Measurements from ENCODE around the gene ABHD16B.
A peak's percentile ranks its signal among the peaks of the same experiment; 100 is the strongest.
"Not testable (repeated sequence)": the region's sequence is repeated elsewhere in the genome, so short reads cannot be mapped to it uniquely, and the experiment has no call there.

Gene ABHD16B

GRCh38 chr20:63835021-63835858 lies 26.1 kb upstream of the ABHD16B start:
- peak; percentile 96 for DNase-seq

- DNase-seq: no peak
Measured at GRCh38 chr20:63836458-63837344, 24.6 kb upstream of the ABHD16B start.

- no peak for DNase-seq
Measured at GRCh38 chr20:63837479-63837878, 23.8 kb upstream of the ABHD16B start.

GRCh38 chr20:63839620-63840019 lies 21.7 kb upstream of the ABHD16B start:
- DNase-seq: no peak

- no peak for DNase-seq
Measured at GRCh38 chr20:63840405-63840828, 20.9 kb upstream of the ABHD16B start.

- DNase-seq: no peak
Measured at GRCh38 chr20:63842258-63842657, 19.0 kb upstream of the ABHD16B start.

- no peak for DNase-seq
Measured at GRCh38 chr20:63843222-63843621, 18.1 kb upstream of the ABHD16B start.

GRCh38 chr20:63843778-63844177 lies 17.5 kb upstream of the ABHD16B start:
- no peak for DNase-seq

- no peak for DNase-seq
Measured at GRCh38 chr20:63844511-63844991, 16.7 kb upstream of the ABHD16B start.

GRCh38 chr20:63846128-63846771 lies 15.0 kb upstream of the ABHD16B start:
- peak; percentile 23 for DNase-seq

- DNase-seq: no peak
Measured at GRCh38 chr20:63846888-63847236, 14.4 kb upstream of the ABHD16B start.

GRCh38 chr20:63847237-63848002 lies 13.9 kb upstream of the ABHD16B start:
- DNase-seq: no peak

- DNase-seq: no peak
Measured at GRCh38 chr20:63848003-63848911, 13.0 kb upstream of the ABHD16B start.

GRCh38 chr20:63850689-63851547 lies 10.4 kb upstream of the ABHD16B start:
- DNase-seq: no peak

GRCh38 chr20:63851548-63851943 lies 9.8 kb upstream of the ABHD16B start:
- not testable (repeated sequence) for DNase-seq

- DNase-seq: not testable (repeated sequence)
Measured at GRCh38 chr20:63853733-63854068, 7.6 kb upstream of the ABHD16B start.

GRCh38 chr20:63854069-63854765 lies 7.1 kb upstream of the ABHD16B start:
- no peak for DNase-seq

- DNase-seq: no peak
Measured at GRCh38 chr20:63854766-63855362, 6.4 kb upstream of the ABHD16B start.
